Trophoblast cell (in vitro differentiated cells and primary cell): Measurements from ENCODE around the gene KLK3.
A peak's percentile ranks its signal among the peaks of the same experiment; 100 is the strongest.

Experiments used
- DNase-seq, 2 donors: peaks; one replicate each; pipeline ENCODE4 v3.0.0-alpha.2; 2016
- H2AFZ ChIP-seq: 2 replicates; pipeline ENCODE4 v1.6.1; 2013; ENCODE audit warnings: low read length, moderate library complexity, mild to moderate bottlenecking; ENCODE audit not compliant: insufficient read depth, poor library complexity
- H2AK5ac ChIP-seq: 2 replicates; pipeline ENCODE4 v1.6.1; 2013; ENCODE audit warnings: mild to moderate bottlenecking, low read length
- H2BK120ac ChIP-seq: 2 replicates; pipeline ENCODE4 v1.6.1; 2013; ENCODE audit warnings: low read length, mild to moderate bottlenecking, moderate library complexity; ENCODE audit not compliant: insufficient read depth, poor library complexity
- H2BK12ac ChIP-seq: 2 replicates; pipeline ENCODE4 v1.6.1; 2013; ENCODE audit warnings: mild to moderate bottlenecking, low read length, moderate library complexity
- H2BK5ac ChIP-seq: 2 replicates; pipeline ENCODE4 v1.6.1; 2013; ENCODE audit warnings: low read length, low read depth, moderate library complexity, mild to moderate bottlenecking; ENCODE audit not compliant: poor library complexity
- H3K14ac ChIP-seq: 2 replicates; pipeline ENCODE4 v1.6.1; 2013; ENCODE audit warnings: mild to moderate bottlenecking, low read length
- H3K18ac ChIP-seq: 2 replicates; pipeline ENCODE4 v1.6.1; 2013; ENCODE audit warnings: mild to moderate bottlenecking, low read length
- H3K23ac ChIP-seq: 2 replicates; pipeline ENCODE4 v1.6.1; 2013; ENCODE audit warnings: low read length
- H3K27ac ChIP-seq: 2 replicates; pipeline ENCODE4 v1.5.1; 2013; ENCODE audit warnings: low read depth, mild to moderate bottlenecking, inconsistent platforms, low read length, moderate library complexity
- H3K27me3 ChIP-seq: 2 replicates; pipeline ENCODE4 v1.6.1; 2013; ENCODE audit warnings: inconsistent platforms, mild to moderate bottlenecking, low read length, moderate library complexity; ENCODE audit not compliant: insufficient read depth
- H3K36me3 ChIP-seq, 2 experiments: 1 replicate in 1 of 2; 2 replicates in 1 of 2; pipeline ENCODE4 v1.6.1; 2013; ENCODE audit warnings: low read length in 2 of 2, mild to moderate bottlenecking in 2 of 2, moderate library complexity in 1 of 2; ENCODE audit not compliant: insufficient read depth in 2 of 2, control insufficient read depth in 1 of 2
- H3K4ac ChIP-seq: 2 replicates; pipeline ENCODE4 v1.6.1; 2013; ENCODE audit warnings: low read depth, mild to moderate bottlenecking, low read length, moderate library complexity
- H3K4me1 ChIP-seq, 2 experiments: 1 replicate in 1 of 2; 2 replicates in 1 of 2; pipeline ENCODE4 v1.6.1; 2013; ENCODE audit warnings: low read length in 2 of 2, mild to moderate bottlenecking in 2 of 2, moderate library complexity in 1 of 2; ENCODE audit not compliant: insufficient read depth in 2 of 2, control insufficient read depth in 1 of 2
- H3K4me2 ChIP-seq: 2 replicates; pipeline ENCODE4 v1.6.1; 2013; ENCODE audit warnings: inconsistent platforms, mild to moderate bottlenecking, low read length, moderate library complexity
- H3K4me3 ChIP-seq: 2 replicates; pipeline ENCODE4 v1.5.1; 2013; ENCODE audit warnings: mild to moderate bottlenecking, low read depth, low read length, inconsistent platforms
- H3K79me1 ChIP-seq: one replicate; pipeline ENCODE4 v1.6.1; 2013; ENCODE audit warnings: low read length
- H3K79me2 ChIP-seq: 2 replicates; pipeline ENCODE4 v1.6.1; 2013; ENCODE audit warnings: low read length, mild to moderate bottlenecking; ENCODE audit not compliant: control insufficient read depth, insufficient read depth, poor library complexity
- H3K9ac ChIP-seq: 2 replicates; pipeline ENCODE4 v1.6.1; 2013; ENCODE audit warnings: mild to moderate bottlenecking, low read length
- H3K9me3 ChIP-seq: 2 replicates; pipeline ENCODE4 v1.6.1; 2013; ENCODE audit warnings: low read depth, mild to moderate bottlenecking, control low read depth, inconsistent platforms, low read length; ENCODE audit not compliant: insufficient read depth
- H4K12ac ChIP-seq: 2 replicates; pipeline ENCODE4 v1.6.1; 2013; ENCODE audit warnings: low read depth, mild to moderate bottlenecking, low read length, moderate library complexity
- H4K8ac ChIP-seq: 2 replicates; pipeline ENCODE4 v1.6.1; 2013; ENCODE audit warnings: low read depth, mild to moderate bottlenecking, low read length, moderate library complexity
- H4K91ac ChIP-seq: one replicate; pipeline ENCODE4 v1.6.1; 2013; ENCODE audit warnings: low read depth, mild to moderate bottlenecking, low read length, moderate library complexity
- WGBS: extraction: QIAGEN DNeasy Blood & Tissue Kit; methylation state at CpG from one replicate; pipeline ENCODE4 v1.1.7; 2013; ENCODE audit warnings: missing lambda C conversion rate; ENCODE audit not compliant: insufficient read length, insufficient coverage; ENCODE audit errors: extremely low coverage; 5-methylcytosine and 5-hydroxymethylcytosine counted together

KLK3 gene

DNA sequence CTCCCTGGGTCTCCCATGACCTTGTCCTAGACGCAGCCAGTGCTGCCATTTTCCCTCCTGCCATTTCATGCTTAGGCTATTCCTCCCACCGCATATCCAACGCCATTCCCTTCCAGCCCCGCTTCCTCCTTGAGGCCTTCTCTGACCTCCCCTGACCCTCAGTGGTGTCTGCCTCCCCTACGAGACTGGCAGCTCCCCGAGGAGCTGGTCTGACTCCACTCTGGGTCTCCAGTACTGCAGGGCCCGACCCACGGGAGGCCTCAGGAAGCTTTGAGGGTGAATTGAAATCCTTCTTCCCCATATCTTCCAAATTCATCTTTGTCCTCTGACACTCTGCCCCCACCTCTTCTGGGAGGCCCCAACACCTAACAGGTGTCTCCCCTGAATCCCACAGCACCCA, 22.0 kb upstream of the KLK3 start:
- Histone ChIP-seq H4K91ac (no peak overlapping the region), H3K36me3 (no peaks in the 10 kb centered on the region), H3K14ac (no peak overlapping the region), H2AK5ac (no peak overlapping the region), H4K12ac (no peak overlapping the region), H3K4me2 (no peak overlapping the region), H3K9me3 (no peaks in the 10 kb centered on the region), H3K4me3 (no peak overlapping the region), H2BK120ac (no peak overlapping the region), H3K4ac (no peak overlapping the region), H3K79me1 (peaks cover 4% of the 10 kb centered on the region), H3K79me2 (peaks cover 4% of the 10 kb centered on the region), H3K27ac (no peak overlapping the region), H3K9ac (no peak overlapping the region), H4K8ac (no peak overlapping the region), H3K27me3 (no peaks in the 10 kb centered on the region), H3K18ac (no peak overlapping the region), H3K23ac (no peak overlapping the region), H2BK5ac (no peak overlapping the region), H2BK12ac (no peak overlapping the region), H3K4me1 (peaks cover 5 to 7% of the 10 kb centered on the region in 2 experiments), H2AFZ (no peak overlapping the region)
- WGBS, result no CpG with 5 or more reads among the region's 8 CpGs
- DNase-seq, result no peak

DNA sequence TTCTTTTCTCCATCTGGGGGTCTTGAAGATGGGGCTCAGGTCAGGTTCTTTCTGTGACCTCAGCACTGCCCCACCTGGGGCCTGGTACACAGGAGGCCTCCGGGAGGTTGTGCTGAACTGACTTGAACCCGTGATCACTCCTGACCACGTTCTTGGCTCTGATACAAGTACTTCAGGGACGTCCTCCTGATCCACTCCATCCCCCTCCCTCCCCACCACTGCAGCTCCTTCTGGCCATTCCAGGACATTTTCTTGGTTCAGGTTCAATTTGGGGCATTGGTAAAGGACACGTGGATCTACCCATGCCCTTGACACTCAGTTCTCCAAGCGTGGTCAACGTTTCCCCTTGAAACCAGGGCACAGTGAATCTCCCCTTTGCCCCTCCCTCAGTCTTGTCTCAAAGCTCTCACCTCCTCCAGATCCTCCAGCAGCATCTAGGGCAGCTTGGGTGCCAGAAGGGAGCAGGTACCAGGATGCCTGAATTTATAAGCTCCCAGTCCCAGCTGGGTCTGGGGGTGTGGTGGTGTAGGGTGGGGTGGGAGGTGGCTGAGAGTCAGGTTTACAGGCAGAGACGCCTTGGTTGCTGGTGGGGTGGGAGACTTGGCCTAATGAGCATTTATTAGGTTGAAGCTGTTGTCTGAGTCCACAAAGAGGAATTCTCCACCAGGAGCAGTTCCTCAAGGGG, 21.5 kb upstream of the KLK3 start, which contains the start of gene KLK15:
TSS of gene KLK15 (minus strand) at position 458 of the 685 bp plus-strand sequence. CDS start 2,082 bp downstream, outside the sequence.
- Histone ChIP-seq H3K14ac (no peak within 1 kb of the TSS), H3K18ac (no peak within 1 kb of the TSS), H4K12ac (no peak within 1 kb of the TSS), H3K79me1 (peaks cover 4% of the 10 kb centered on the region), H2BK5ac (no peak within 1 kb of the TSS), H3K9ac (no peak within 1 kb of the TSS), H3K27me3 (no peaks in the 10 kb centered on the region), H2AK5ac (no peak within 1 kb of the TSS), H3K4me3 (no peak within 1 kb of the TSS), H4K91ac (no peak within 1 kb of the TSS), H3K27ac (no peak within 1 kb of the TSS), H3K23ac (no peak within 1 kb of the TSS), H2BK120ac (no peak within 1 kb of the TSS), H3K79me2 (peaks cover 4% of the 10 kb centered on the region), H3K9me3 (no peaks in the 10 kb centered on the region), H2BK12ac (no peak within 1 kb of the TSS), H3K36me3 (no peaks in the 10 kb centered on the region), H4K8ac (no peak within 1 kb of the TSS), H3K4me2 (no peak within 1 kb of the TSS), H3K4me1 (peaks cover 5 to 7% of the 10 kb centered on the region in 2 experiments), H3K4ac (no peak within 1 kb of the TSS), H2AFZ (no peak within 1 kb of the TSS)
- no peak for DNase-seq
- no CpG with 5 or more reads among the region's 8 CpGs for WGBS

DNA sequence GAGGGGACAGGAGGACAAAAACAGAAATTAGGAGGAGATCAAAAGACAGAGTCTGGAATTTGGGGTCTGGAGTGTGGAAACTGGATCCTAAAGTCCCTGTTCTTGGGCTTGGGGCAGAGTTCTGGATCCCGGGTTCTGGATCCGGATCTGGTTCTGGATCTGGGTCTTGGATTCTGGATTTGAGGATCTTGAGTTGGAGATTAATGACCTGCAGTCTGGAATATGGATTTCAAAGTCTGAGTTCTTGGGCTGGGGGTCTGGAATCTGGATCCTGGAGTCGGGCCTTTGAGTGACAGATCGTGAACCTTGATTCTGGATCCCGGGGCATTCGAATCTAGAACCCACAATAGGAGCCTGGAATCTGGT, 20.9 kb upstream of the KLK3 start:
- H3K9me3 ChIP-seq, result no peaks in the 10 kb centered on the region
- no peak overlapping the region for H3K4ac ChIP-seq
- no peak overlapping the region for H4K12ac ChIP-seq
- no peak overlapping the region for H2BK120ac ChIP-seq
- WGBS, result no CpG with 5 or more reads among the region's 6 CpGs
- no peak for DNase-seq
- no peak overlapping the region for H2AFZ ChIP-seq
- no peak overlapping the region for H3K23ac ChIP-seq
- no peak overlapping the region for H3K27ac ChIP-seq
- H3K4me1 ChIP-seq, result peaks cover 5 to 7% of the 10 kb centered on the region in 2 experiments
- H2BK5ac ChIP-seq, result no peak overlapping the region
- H4K8ac ChIP-seq, result no peak overlapping the region
- peaks cover 4% of the 10 kb centered on the region for H3K79me1 ChIP-seq
- no peaks in the 10 kb centered on the region for H3K27me3 ChIP-seq
- no peak overlapping the region for H3K18ac ChIP-seq
- H3K4me2 ChIP-seq, result no peak overlapping the region
- no peak overlapping the region for H3K9ac ChIP-seq
- no peak overlapping the region for H2BK12ac ChIP-seq
- H2AK5ac ChIP-seq, result no peak overlapping the region
- no peaks in the 10 kb centered on the region for H3K36me3 ChIP-seq
- H3K4me3 ChIP-seq, result no peak overlapping the region
- H3K79me2 ChIP-seq, result peaks cover 4% of the 10 kb centered on the region
- H3K14ac ChIP-seq, result no peak overlapping the region
- no peak overlapping the region for H4K91ac ChIP-seq

DNA sequence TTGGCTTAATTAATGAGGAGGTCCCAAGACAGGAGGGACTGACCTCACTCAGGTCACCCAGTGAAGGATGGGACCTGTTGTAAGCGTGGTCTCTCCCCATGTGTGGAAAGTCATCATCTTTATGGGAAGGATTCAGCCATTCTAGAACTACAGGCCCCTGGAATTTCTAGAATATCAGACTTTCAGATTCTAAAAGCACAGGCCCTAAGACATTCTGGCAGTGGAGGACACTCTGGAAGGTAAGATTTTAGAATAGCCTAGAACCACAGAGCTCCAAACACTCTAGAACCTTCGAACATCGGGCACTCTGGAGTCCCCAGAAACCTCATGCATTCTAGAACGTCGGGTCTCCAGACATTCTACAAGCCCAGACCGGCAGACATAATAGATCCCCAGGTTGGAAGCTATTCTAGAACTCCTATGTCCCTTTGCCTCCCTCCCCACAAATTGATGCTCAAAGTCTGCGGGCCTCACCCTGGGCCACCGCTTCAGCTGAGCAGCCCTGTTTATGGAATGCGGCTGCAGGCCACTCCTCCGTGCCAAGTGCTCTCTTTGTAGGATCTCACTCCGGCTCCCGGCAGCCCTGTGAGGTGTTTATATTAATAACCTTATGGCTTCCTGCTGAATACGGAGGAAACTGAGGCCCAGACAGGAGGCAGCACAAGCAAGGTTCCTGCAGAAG, 19.5 kb upstream of the KLK3 start:
- H3K9ac ChIP-seq, result no peak overlapping the region
- no peak overlapping the region for H3K4ac ChIP-seq

More for the DNA sequence above, 19.5 kb upstream of the KLK3 start:
- Histone ChIP-seq H2BK12ac (no peak overlapping the region), H3K27ac (no peak overlapping the region), H3K18ac (peak overlapping the region; percentile 55), H3K4me3 (peak overlapping the region; percentile 75), H3K36me3 (no peaks in the 10 kb centered on the region), H2BK5ac (no peak overlapping the region), H2BK120ac (no peak overlapping the region), H3K79me1 (peaks cover 4% of the 10 kb centered on the region), H3K4me1 (peaks cover 5 to 7% of the 10 kb centered on the region in 2 experiments), H2AK5ac (no peak overlapping the region), H2AFZ (peak overlapping the region; percentile 98), H3K23ac (no peak overlapping the region), H3K9me3 (no peaks in the 10 kb centered on the region), H3K79me2 (peaks cover 4% of the 10 kb centered on the region), H4K91ac (no peak overlapping the region), H4K8ac (peak overlapping the region; percentile 77), H3K27me3 (no peaks in the 10 kb centered on the region), H3K4me2 (peak overlapping the region; percentile 90), H4K12ac (no peak overlapping the region), H3K14ac (peak overlapping the region; percentile 52)
- no peak for DNase-seq
- WGBS, result no CpG with 5 or more reads among the region's 13 CpGs
